HK-2 (cell line): ENCODE measurements around the gene DEXI.
A peak's percentile ranks its signal among the peaks of the same experiment; 100 is the strongest.
"Not testable (repeated sequence)": the region's sequence is repeated elsewhere in the genome, so short reads cannot be mapped to it uniquely, and the experiment has no call there.

ENCODE experiments used
- DNase-seq: peaks from one replicate; pipeline ENCODE4 v3.0.0-alpha.2; 2018; ENCODE audit not compliant: unreplicated experiment

Gene DEXI

GRCh38 chr16:10941127-10941933, 938 bp downstream of the DEXI start:
- peak; percentile 22 for DNase-seq

DNA sequence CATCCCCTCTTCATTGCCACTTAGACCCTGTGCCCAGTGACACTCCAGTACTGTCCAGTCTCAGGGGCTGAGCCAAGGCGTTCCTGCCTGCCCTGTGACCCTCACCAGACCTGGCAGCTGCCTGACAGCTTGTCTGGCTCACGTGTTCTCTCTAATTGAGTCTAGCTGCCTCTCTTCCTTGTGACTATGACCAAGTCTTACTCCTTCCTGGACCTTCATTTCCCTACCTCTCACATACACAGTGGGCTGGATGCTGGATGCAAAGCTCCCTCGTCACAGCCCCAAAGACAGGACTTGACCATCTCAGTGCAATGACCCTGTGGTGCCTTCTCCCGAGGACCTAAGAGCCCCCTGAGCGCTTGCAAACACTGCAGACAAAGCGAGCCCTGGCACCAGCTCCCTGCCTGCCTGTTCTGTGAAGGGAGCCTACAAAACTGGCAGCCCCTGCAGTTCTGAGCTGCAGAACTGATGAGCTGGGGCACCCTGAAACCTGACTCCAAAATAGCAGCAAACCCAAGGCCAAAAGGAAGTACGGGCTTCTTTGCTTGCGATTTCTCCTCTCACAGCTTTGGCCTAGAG, 1.7 kb downstream of the DEXI start:
- no peak for DNase-seq

DNA sequence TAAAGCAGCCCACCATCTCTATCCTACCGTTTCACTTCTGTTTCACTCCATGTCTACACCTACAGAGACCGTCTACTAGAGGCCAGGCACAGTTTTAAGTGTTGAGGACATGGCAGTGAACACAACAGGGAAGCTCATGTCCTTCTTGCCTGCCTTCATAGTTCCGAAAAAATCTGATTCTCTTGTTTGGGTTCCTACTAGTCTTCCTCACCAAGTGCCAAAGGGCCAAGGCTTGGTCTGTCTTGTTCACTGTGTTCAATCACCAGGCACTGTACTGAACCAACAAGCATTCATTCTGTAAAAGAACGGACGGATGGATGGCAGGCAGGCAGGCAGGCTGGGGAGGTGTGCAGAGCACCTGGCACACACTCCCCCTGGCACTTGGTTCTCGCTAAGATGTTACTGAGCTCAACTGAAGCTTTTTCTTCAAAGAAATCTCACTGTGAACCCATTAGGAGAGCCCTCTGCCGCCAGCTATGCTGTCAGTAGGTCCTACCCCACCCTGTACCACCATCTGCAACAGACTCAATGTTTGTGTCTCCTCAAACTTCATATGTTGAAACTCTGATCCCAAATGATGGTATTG, 2.5 kb downstream of the DEXI start:
- DNase-seq = no peak

- no peak for DNase-seq
These were observed 3.2 kb downstream of the DEXI start for GRCh38 chr16:10938796-10939648.

DNA sequence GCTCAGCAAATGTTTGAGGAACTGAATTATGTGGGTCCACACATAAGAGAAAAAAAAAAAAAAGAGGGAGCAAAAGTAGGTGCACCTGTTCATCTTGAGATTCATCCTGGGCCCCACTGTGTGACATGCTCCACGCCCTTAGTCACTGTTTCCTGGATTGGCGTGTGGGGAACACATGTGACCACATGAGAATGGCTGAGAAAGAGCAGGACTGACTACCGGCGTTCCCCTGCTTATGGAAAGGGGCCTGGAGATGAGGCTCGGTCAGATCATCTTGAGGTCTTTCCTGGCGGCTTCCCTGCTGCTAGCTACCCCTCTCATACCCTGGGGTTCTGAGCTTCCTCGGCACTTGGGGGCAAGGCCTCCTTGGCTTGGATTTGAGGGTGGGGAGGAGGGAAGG, 3.9 kb downstream of the DEXI start:
- no peak for DNase-seq

DNA sequence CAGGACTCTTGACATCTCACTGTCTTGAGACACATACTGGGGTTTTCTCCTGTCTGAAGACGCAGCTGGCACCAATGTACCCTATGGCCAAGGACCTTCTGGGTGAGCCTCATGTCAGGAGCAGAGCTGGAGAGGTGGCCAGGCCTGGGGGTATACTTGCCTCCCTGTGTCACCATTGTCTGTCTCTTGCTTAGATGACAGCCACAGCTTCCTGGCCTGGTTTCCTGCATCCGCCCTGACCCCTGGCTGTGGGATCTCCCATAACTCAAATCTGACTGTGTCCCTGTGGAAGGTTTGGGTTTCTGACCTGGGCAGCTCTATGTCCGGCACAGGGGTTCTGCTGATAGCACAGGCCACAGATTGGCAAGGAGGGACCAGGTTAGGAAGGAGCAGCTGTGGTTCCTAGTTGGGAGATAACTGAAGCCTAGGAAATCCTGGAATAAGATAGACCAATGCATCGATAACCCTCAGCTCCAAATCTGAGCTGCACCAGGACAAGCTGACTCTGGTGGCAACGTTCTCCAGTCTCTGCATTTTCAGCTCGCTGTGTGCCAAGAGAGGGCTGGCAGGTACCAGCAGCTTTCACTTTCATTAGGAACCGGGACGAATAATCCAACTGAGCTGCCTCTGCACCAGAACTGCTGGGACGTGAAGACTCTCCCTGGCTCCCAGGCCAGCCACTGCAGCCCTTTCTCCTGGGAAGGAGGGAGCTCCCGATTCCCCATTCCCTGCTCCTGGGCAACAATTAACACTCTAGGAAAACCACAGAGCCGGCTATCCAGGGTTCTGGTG, 5.0 kb downstream of the DEXI start:
- DNase-seq = no peak

DNA sequence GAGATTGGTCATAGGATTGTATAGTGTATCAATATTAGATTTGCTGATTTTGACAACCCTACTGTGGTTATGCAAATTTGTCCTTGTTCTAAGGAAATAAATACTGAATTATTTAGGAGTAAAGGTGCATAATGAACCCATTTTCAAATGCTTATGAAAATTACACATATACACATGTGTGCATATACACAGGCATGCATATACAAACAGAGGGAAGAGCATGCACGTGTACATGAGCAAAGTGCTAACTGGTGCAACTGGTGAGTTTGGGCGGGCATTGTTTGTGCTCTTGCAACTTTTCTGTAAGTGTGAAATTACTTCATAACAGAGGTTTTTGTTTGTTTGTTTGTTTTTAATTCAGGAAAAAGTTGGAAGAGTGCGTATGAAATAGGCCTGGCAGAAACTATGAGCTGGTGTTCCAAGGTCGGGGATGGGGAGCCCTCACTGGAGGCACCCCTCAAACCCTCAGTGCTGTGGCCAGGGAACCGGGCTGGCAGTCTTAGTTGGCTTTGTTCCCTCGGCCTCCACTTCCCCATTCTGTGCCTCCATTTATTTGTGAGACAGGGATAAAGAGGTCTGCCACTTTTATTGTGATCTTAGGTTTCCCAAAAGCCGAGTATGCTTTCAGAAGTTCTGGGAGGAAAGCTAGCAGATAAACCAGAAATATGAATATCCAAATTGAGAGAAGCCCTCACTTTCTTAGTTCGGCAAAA, 5.8 kb downstream of the DEXI start:
- no peak for DNase-seq

DNA sequence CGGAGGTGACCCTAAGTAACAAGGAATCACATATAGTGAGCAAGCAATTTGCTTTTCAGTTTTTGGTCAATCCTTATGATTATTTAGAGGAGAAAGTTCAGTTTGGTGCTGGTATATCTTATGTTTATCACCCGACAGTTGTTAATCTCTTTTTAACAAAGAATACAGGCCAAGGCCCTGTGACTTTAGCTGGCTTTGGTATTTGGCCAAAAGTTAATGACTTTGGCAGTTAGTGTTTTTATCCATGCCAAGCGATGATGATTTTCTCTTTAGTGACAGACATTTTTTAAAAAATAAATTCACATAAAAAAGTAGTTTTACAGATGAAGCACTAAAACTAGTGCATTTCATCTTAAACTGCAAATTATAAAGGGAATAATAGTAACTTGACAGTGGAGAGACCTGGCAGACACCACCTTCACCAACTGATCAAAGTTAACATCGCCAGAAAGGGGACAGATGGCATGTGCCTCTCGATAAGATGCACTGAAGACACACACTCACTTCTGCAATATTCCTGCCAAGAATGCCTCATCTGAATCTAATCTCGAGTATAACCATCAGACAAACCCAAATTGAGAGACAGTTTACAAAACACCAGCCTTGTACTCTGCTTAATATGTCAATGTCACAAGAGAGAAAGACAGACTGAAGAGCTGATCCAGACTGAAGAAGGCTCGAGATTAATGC, 6.9 kb downstream of the DEXI start:
- DNase-seq = no peak

GRCh38 chr16:10934325-10935107, 7.8 kb downstream of the DEXI start:
- no peak for DNase-seq

DNA sequence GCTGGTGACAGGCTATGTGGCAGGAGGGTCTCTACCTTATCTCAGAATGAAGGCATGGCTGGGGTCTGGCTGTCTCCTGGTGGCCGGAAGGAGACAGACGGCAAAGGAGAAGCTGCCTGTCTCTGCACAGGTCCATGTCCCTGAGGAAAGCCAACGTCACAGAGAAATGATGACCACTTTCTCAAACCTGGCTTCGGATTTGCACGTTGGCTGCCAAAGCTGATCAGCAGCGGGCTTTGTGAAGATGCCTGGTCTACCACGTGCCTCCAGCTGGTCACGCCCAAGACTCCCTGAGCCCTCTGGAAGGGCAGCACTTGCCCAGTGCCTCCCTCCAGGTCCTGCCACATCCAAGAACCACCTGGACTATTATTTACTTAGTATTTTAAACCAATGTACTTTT, 8.4 kb downstream of the DEXI start:
- no peak for DNase-seq

- DNase-seq = no peak
These were observed 9.1 kb downstream of the DEXI start for GRCh38 chr16:10932959-10933710.

GRCh38 chr16:10931977-10932632, 10.2 kb downstream of the DEXI start:
- no peak for DNase-seq

- DNase-seq = no peak
These were observed 11.1 kb downstream of the DEXI start for GRCh38 chr16:10931134-10931533.

- no peak for DNase-seq
These were observed 11.5 kb downstream of the DEXI start for GRCh38 chr16:10930755-10931093.

- no peak for DNase-seq
These were observed 12.2 kb downstream of the DEXI start for GRCh38 chr16:10929853-10930754.

GRCh38 chr16:10929097-10929496, 13.2 kb downstream of the DEXI start:
- not testable (repeated sequence) for DNase-seq

- DNase-seq = no peak
These were observed 14.7 kb downstream of the DEXI start for GRCh38 chr16:10927497-10928112.
